SIG-M5 (cell line): Measurements from ENCODE around the gene GANAB.
A peak's percentile ranks its signal among the peaks of the same experiment; 100 is the strongest.
"Not testable (repeated sequence)": the region's sequence is repeated elsewhere in the genome, so short reads cannot be mapped to it uniquely, and the experiment has no call there.

ENCODE experiments used
- DNase-seq: peaks from one replicate; lab custom pipeline; 2025; lab: John Stamatoyannopoulos, UW

Gene GANAB

DNA sequence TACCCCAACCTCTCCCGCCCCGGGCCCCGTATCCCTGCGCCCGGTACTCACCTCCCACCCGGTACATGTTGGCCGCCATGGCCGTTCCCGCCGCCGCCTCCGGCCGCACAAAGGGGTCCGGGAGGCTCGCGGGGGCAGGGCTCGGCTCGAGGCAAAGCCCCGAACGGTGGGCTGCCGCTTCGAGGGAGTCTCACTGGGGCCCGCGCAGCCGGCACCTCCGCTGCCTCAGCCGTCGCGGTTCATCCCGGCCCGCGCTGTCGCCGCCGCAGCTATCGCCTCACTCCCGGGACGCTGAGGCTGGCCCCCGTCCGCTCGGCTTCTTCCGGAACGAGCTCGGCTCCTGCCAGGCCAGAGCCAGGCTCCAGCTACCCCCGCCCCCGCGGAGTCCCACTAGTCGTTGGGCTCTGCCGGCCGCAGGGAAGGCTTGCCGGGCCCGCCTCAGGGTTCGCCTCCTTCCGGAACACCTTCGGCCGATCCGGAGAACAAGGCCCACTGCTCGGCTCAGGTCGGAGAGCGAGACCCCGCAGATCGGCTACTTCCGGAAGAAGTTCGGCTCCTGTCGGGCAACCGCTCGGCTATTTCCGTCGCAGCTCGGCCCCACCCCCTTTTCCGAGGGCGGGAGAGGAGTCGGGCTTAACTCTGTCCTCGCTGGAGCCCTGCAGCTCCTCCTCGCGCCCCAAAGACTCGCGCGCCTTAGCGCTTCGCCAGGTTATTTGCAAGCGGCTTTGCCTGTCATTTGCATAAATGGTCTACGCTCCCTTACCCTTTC, 44.9 kb downstream of the GANAB start, which contains the start of gene MTA2:
TSS of gene MTA2 (minus strand) at position 494 of the 769 bp plus-strand sequence. CDS start at position 79, 415 bp downstream.
- peak; percentile 80 for DNase-seq

DNA sequence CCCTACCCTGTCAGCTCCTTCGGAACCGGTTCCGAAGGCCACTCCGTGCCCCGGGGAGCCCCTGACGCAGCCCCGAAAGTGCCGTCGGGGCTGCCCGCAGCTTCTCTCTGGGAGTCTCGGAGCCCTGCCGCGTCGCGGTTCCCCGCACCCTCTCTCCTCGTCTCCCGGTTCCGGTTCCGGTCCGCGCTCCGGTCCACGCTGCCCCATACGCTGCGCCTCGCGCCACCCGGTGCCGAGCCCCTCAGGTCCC, 45.4 kb downstream of the GANAB start:
- no peak for DNase-seq

DNA sequence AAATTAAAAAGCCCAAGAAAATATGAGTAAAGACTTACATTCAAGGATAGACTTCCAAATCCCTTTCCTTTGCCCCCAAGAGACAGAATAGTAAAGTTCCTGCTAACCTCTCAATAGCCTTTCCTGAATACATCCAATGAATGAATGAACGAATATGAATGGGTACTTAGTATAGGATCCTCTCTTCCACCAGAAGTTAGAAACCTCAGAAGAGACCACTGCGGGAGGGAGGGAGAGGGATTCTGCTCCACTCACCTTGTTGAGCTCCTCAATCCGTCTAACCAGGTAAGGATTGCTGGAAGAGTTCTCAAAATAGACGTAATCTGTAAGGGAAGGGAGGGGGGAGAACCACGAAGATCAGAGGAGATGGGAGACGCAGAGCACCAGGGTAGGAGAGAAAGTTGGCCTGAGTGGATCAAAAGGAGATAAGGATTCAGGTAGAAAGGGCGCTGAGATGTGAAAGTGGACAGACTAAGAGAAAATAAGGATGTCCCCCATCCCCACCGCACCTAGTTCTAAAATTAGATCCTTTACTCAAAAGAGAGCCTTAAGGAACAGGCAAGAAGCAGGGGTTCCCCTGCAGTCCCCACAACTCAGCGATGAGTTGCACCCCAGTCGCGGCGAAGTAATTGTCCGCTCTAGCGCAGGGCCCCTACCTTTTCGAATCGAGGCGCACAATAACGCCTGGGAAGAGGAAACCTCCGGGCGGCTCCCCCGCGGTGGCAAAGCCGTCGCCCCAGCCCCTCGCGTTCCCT, 45.9 kb downstream of the GANAB start:
- no peak for DNase-seq

DNA sequence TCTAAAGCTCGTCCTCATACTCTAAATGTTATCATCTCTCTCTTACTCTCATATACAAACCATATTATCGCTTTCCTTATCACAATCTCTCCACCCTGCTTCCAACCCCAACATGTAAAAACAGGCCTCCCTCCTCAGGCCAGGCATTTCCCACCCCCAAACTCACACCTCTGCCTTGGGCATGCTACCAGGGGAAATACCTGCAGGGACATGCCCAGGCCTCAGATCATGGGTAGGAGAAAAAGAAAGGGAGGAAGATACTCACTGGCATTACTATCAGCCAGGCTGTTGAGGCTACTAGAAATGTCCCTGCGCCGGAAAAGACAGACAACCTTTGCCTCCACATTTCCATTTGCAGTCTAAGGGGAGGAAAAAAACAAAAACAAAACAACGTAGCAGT, 46.5 kb downstream of the GANAB start:
- no peak for DNase-seq

DNA sequence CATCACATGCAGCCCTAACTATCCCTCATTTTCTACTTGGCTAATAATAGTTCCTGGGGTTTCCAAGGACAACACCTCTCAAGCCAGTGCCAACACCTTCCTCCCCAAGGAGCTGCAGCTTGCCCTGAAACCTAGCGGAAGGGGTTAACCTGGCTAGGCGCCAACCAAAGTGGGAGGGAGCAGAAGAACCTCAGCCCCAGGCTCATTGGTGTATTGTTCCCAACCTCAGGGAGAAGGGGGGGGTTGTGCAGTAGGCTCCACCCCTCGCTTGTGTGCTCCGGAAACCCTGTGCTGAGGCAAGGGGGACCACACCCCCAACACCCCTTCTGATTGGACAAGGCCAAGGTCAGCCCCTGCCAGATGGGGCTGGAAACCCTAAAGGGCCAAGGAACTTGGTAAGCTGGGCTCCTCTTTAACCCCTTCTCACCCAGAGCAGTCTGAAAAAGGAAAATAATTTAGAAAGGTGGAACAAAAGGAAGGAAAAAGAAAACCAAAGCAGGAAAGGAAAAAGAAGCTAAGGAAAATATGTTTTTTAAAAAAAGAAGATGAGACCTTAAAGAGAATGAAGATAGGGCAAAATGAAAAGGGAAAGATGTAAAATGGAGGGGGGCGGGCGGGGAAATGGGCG, 47.2 kb downstream of the GANAB start:
- peak; percentile 89 for DNase-seq

DNA sequence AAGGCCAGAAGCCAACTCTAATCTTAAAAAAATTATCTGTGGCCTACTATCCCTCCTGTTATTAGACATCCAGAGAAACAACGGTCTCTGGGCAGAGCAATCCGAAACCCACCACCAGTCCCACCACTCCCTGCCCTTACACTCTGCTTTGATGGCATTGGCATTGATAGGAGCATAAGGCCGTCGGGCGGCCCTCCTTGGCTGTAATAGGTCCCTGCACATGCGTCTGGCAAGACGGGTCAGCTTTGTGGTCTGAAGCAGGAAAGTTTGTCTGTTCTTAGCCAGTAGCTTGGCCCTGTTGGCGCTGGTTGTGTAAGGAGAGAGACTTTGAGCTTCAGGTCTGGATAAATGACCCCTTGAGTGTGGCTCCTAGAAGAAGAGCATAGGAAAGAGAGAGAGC, 51.3 kb downstream of the GANAB start:
- DNase-seq = no peak

DNA sequence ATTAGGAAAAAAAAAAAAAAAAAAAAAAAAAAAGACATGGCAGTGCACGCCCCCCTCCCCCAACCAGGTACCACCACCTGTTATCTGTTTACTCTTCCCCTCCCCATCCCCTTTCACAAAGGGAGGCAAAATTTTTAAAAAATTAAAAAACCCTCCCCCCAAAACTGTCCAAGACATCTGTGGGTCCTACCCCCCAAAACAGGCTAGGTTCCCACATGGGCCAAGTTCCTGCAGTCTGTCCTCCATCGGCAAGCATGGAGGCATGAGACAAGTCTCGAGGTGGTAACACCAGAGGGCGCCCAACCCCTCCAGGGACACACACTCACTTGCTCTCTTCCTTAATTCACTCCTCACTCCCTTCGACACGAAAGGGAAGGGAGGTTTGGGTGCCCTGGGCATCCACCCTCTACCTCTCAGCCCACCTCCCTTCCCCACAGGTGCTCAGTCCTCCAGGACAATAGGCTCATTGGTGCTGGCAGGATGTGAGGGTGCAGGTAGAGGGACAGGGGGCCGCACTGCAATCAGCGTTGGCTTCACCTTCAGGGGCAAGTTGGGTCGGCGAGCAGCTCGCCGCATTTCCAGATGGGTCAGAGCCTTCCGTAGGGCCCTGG, 52.9 kb downstream of the GANAB start:
- DNase-seq = peak; percentile 52

DNA sequence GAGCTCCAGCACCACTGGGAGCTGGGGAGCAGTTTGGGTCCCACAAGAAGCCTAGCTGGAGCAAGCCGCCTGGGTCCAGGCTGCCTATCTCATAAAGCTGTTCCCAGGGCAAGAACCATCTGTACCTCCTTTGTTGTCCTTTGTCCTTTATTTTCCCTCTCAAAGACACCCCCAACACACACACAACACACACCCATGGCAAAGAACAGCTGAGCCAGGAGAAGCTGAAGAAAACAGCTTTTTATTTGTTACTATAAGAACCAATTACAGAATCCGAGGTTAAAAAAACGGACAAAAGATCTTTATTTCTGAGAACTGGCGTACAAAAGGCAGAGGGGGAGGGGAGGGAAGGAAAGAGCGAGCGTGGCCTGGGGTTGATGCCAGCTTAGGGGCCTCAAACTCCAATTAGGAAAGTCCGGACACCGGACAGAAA, 53.4 kb downstream of the GANAB start:
- no peak for DNase-seq

DNA sequence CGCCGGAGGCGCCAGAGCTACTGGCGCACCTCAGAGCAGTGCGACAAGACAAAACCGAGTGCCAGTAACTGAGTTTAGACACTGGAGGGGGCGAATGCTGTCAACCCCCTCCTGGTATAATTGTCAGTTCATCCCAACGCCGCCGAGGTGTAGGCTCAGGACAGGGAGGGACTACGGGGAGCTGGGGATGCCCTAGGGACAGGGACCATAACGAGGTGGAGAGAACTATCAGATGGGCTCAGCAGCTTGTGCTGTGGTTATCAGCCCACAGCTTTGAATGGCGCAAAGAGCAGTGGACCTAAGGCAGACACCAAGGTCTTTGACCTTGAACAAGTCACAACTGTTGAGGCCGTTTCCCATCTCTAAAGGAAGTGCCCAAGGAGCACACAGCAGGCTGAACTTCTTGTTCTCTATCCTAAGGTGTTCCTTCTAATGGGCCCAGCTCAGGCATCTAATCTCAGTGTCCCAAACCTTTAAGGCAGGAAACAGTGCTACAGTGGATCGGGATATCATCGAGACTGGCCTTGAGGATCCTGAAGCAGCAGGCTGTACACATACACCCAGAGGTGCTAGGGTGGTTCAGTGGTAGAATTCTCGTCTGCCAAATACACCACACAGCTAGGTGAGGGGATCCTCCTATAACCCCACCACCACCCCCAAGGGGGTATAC, 54.1 kb downstream of the GANAB start:
- DNase-seq = no peak

DNA sequence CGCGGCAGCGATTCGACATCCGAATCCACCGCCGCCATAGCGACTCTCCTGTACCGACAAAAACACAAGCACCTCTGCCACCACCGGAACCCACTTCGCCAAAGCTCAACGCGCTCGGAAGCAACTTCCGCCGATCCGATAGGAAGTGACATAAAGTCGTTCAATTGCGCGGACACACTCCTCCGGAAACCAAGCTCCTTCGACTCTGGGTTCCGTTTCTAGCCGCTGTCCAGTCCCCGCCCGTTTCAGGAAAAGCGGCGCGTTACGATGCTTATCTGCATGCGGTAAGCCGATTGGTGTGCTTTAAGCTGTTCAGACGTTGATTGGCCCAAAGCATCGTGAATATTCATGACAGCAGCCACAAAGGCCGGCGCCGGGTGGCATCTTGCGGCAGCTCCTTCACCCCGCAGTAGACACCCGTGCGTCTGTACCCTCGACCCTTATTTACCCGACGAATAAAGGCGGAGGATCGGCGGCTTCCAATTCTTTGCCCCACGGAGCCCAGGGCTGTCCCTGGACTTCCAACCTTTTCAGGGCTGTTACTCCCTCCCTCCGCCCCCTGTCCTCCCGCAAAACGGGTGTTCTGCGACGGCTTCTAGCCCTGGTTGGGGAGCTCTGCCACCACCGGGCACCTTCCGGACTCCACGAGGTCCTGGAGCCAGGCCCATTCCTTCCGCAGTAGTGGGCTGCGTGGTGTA, 54.8 kb downstream of the GANAB start, which contains the start of gene TUT1:
TSS of gene TUT1 (minus strand) at position 76 of the 698 bp plus-strand sequence. CDS start at position 38, 38 bp downstream.
- peak; percentile 92 for DNase-seq

DNA sequence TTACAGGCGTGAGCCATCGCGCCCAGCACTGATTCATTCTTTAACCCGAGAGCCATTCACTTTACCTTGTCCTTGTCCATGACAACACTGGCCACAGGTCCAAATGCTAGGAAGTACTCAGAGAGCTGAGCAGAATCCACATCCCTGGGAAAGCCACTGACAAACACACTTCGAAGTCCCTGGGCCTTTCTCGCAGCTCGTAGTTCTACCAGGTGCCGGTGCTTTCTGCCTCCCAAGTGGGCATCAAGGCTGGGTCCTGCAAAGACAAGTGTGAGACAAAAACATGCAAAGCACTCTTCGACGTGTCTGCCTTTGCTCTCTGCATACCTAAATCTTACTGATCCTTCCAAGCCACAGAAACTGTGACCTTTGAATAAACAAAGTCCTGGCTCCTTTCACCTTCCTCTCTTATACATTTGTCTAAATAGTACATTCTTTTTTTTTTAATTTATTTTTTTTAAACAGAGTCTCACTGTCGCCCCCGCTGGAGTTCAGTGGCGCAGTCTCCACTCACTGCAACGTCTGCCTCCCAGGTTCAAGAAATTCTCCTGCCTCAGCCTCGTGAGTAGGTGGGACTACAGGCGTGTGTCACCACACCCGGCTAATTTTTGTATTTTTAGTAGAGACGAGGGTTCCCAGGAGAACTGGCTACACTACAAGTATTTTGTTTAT, 57.3 kb downstream of the GANAB start:
- DNase-seq = no peak

DNA sequence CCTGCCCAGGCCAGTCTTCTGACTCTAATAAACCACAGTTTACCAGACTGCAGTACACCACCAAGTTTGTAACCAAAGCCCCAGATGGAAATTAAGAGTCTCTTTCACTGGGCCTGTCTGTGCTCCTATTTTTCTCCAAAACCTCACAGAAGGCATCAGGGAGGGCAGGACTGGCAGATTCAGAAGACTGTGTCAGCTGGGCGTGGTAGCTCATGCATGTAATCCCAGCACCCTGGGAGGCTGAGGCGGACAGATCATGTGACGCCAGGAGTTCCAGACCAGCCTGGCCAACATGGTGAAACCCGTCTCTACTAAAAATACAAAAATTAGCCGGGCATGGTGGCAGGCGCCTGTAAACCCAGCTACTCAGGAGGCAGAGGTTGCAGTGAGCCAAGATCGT, 61.1 kb downstream of the GANAB start:
- DNase-seq = not testable (repeated sequence)

DNA sequence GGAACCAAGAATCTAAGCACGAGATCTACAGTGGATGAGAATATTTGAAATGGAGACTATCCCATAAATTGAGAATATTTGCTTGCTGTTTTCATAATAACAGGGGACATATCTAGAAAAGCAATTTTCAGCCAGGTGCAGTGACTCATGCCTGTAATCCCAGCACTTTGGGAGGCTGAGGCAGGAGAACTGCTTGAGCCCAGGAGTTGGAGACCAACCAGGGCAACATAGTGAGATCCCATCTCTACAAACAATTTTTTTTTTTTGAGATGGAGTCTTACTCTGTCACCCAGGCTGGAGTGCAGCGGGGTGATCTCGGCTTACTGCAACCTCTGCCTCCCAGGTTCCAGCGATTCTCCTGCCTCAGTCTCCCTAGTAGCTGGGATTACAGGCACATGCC, 64.7 kb downstream of the GANAB start:
- DNase-seq = not testable (repeated sequence)

DNA sequence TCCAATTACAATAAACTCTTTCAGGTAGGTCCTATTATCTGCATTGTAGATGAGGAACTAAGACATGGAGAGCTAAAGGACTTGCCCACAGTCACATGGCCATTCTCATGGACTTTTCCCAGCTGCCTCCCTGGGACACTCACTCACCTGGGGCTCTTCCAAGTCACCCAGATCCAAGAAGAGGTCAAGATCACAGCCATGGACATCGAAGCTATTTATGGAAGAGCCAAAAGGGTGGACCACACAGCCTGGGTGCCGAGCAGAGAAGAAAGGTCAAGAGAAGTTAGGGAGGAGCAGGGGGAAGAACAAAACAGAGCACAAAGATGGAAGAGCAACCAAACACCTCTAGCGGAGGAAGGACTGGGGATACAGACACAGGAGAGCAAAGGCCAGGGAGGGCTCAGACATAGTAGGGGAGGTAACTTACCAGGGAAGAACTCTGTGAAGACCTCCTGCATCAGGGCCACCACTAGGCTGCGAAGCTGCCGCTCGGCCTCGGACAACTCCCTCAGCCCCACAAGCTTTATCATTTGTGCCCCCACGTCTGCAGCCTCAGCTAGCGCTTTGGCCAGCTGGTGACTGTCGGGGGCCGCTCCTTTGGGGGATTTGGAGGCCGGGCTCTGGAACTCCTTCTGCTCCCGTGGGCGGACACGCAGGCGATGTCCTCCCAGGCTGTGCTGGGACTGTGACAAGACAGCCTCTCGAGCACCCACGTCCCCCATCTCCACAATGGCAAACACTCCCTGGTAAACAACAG, 65.3 kb downstream of the GANAB start:
- no peak for DNase-seq

DNA sequence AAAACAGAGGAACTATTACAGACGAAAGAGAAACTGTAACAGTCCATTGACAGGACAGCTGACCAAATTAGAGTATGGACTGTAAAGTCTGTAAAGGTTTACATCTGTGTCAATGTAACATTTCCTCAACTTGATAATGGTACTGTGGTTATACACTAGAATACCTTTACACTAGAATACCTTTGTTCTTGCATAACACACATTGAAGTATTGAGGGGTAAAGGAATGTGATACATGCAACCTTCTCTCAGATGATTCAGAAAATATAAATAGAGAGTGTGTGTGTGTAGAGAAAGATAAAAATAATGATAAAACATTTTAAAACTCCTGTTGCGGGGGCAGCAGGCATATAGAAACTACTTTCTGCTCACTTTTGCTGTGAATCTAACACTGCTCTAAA, 67.2 kb downstream of the GANAB start:
- no peak for DNase-seq

DNA sequence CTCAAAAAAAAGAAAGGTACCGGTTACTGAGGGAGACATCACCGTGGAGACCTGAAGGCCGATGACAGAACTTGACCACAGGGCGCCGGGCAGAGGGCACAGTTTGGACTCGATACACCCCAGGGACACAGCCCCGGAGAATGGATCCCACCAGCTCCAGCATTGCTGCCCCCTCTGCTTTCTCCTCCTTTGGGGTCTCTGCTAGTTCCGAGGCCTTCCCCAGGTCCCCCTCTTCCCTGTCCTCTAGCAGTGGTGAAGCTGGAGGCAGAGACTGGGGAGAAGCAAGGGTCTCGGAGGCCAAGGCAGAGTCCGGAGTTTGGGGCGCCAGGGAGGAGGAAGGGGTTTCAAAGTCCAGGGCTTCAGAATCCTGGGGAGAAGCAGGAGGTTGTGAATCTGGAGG, 67.9 kb downstream of the GANAB start:
- DNase-seq = no peak

DNA sequence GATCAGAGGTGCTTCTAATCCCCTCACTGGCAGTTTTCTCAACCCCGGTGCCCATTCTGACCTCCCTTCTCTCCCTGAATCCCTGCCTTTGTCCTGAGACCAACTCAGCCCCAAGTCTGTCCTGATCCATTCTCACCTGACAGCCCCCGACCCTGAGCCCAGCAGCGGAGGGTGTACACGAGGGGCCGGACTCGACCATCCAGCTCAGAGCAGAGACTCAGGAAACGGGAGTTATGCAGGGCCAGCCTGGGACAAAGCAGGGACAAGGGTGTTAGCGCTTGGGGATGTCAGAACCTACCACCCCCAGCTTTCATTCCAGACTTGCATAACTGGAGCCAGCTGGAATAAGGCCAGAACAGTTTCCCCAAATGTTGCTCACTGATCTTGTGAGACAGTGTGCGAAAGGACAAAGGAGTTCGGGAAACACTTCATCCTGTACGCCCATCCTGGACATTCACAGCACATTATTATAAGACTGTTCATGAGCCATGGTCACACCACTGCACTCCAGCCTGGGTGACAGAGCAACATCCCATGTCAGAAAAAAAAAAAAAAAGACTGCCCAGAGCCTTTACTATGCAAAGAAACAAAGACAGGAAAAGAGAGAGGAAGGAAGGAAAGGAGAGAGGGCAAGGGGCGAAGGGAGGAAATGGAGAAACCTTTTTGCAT, 69.2 kb downstream of the GANAB start:
- DNase-seq = no peak

DNA sequence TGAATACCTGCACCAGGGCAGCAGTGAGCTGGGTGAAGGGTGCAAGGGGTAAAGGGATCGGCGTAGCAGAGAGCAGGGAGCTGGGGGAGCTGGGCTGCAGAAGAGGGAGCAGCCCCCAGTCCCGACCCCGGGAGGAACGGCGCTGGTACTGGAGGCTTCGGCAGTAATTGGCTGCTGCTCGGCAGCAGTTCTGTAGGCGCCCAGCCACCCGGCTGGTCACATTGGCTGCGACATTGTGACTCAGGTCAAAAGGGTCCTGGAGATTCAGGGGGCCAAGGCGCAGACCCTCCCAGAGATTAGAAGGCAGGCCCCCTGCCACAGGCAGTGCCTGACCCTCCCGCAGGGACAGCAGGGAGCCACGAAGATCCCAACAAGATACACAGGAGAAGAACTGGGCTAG, 70.6 kb downstream of the GANAB start:
- no peak for DNase-seq

DNA sequence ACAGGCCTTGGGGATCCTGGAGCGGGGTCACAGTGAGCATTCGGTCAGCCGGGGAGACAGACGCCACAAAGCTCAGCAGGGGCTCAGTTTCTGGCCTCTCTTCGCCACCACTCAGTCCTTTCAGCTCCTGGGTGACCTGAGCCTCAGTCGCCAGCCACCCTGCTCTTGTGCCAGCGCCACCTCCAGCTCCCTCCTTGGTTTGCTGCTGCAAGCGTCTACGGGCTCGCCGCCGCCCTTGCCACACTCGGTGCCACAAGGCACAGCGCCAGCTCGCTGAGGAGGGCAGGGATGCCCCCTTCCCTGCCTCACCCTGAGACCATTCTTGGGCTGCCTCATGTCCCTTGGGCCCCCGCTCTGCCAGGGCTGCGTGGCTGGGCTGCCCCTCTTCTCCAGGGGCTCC, 71.3 kb downstream of the GANAB start:
- no peak for DNase-seq
